ENCODE measurements around the gene SYVN1. TPM values are rescaled to one million over a fixed set of nuclear protein-coding genes. Genes with fewer than 3 reads are reported as not detected.

Gene SYVN1
- total and polyA plus RNA-seq, 2 donors (not counting 3 experiments of a cell fraction or from before 2014, with no cell fraction given) = 34.5 to 45.1 TPM

- Histone ChIP-seq H3K4me2 (ENCODE audit: insufficient read depth, low read length) (no peak overlapping the region), H3K9me1 (replicated peaks; ENCODE audit: control insufficient read depth, extremely low read depth, insufficient read depth, low read length) (no peaks in the 10 kb centered on the region), H3K4me3 (replicated peaks in 1 of 3; ENCODE audit: insufficient read depth in 1 of 3, low read depth in 1 of 3, low read length in 3 of 3) (no peak overlapping the region), H3K27me3 (ENCODE audit: control insufficient read depth in 2 of 2, insufficient read depth in 2 of 2, low read length in 2 of 2) (no peaks in the 10 kb centered on the region), H3K27ac (ENCODE audit: insufficient read depth, low read depth, low read length) (no peak overlapping the region), H4K20me1 (replicated peaks; ENCODE audit: control insufficient read depth, extremely low read depth, insufficient read depth, low read length) (no peaks in the 10 kb centered on the region), H3K9ac (replicated peaks; ENCODE audit: extremely low read depth, insufficient read depth, low read length) (no peak overlapping the region), H3K4me1 (ENCODE audit: control insufficient read depth, extremely low read depth, insufficient read depth, low read length) (peaks cover 12% of the 10 kb centered on the region), H3K36me3 (ENCODE audit: control insufficient read depth in 2 of 2, extremely low read depth in 1 of 2, insufficient read depth in 2 of 2, low read length in 2 of 2) (peaks cover 11 to 48% of the 10 kb centered on the region in 2 experiments), H3K79me2 (ENCODE audit: control insufficient read depth, insufficient read depth, low read length) (peaks cover 14% of the 10 kb centered on the region), H2AFZ (ENCODE audit: low read depth, low read length) (no peak overlapping the region), H3K9me3 (replicated peaks; ENCODE audit: control insufficient read depth, insufficient read depth, low read length) (no peaks in the 10 kb centered on the region)
- CTCF ChIA-PET = interaction anchor here (1.1 to 2.0 kb wide), 3 partner anchors 14 to 198 kb away, joined by 3 to 7 read pairs (median 4); partner anchors contain the start of gene ZNHIT2
- intact Hi-C loops (cut with micrococcal nuclease) = no loop called here
- DNase-seq (ENCODE audit: low read depth, low spot score) (no peak), FAIRE-seq (no peak)
- POLR2A ChIA-PET = no interaction called here
- no peak for TF ChIP-seq EZH2 (IDR thresholded peaks at IDR 0.05; ENCODE audit: borderline replicate concordance, low read depth, low read length, severe bottlenecking)
- no peak for TF ChIP-seq GATA2 (IDR thresholded peaks at IDR 0.05; ENCODE audit: insufficient read depth, insufficient read length, low read depth, low read length)
- TF ChIP-seq MYC (IDR thresholded peaks at IDR 0.05; ENCODE audit: low read depth, low read length) = no peak
- TF ChIP-seq CTCF (IDR thresholded peaks at IDR 0.05; ENCODE audit: extremely low read depth in 1 of 2, insufficient read depth in 1 of 2, low read depth in 1 of 2, low read length in 2 of 2) = no peak
- no peak for TF ChIP-seq JUN (IDR thresholded peaks at IDR 0.05; ENCODE audit: borderline replicate concordance, insufficient read depth, insufficient read length, low read depth)
- no peak for TF ChIP-seq FOS (IDR thresholded peaks at IDR 0.05; ENCODE audit: borderline replicate concordance, insufficient read depth, low read length)
- BruUV-seq (replicated peaks) = no TSS peak
- dilution Hi-C loops (cut with MboI; ENCODE audit: extremely low pct_ligation_motif_present, low sequenced_read_pairs) = no loop called here
Observed at GRCh38 chr11:65131417-65131776, 2.9 kb downstream of the SYVN1 start.

All from endothelial cell of umbilical vein (primary cell).